ENCODE data around the gene GATB.
"Not testable (repeated sequence)": the region's sequence is repeated elsewhere in the genome, so short reads cannot be mapped to it uniquely, and the experiment has no call there.

The GATB gene

GRCh38 chr4:151736361-151736760 is 24.4 kb downstream of the GATB start:
- peaks cover 0 to 8% of the 10 kb centered on the region in 2 donors for H3K9me3 ChIP-seq (ENCODE audit: control insufficient read depth in 2 of 2, low read length in 2 of 2)
- H3K27ac ChIP-seq (ENCODE audit: low read length), result no peak overlapping the region
- no peak overlapping the region for H3K9ac ChIP-seq (ENCODE audit: low read length in 2 of 2)
- no peaks in the 10 kb centered on the region for H3K27me3 ChIP-seq (ENCODE audit: control insufficient read depth in 1 of 2, insufficient read depth in 2 of 2, low read length in 2 of 2)
- H3K36me3 ChIP-seq (ENCODE audit: control insufficient read depth in 2 of 2, insufficient read depth in 2 of 2, low read length in 2 of 2), result peaks cover 2 to 5% of the 10 kb centered on the region in 2 donors
- no peak overlapping the region for H3K4me3 ChIP-seq (ENCODE audit: low read length in 2 of 2)
- H3K4me1 ChIP-seq (ENCODE audit: control insufficient read depth, insufficient read depth, low read length), result no peaks in the 10 kb centered on the region

DNA sequence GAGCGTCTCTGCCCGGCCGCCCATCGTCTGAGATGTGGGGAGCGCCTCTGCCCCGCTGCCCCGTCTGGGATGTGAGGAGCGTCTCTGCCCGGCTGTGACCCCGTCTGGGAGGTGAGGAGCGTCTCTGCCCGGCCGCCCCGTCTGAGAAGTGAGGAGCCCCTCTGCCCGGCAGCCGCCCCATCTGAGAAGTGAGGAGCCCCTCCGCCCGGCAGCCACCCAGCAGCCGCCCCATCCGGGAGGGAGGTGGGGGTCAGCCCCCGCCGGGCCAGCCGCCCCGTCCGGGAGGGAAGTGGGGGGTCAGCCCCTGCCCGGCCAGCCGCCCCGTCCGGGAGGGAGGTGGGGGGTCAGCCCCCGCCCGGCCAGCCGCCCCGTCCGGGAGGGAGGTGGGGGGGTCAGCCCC is 29.1 kb downstream of the GATB start:
- H3K36me3 ChIP-seq (ENCODE audit: control insufficient read depth in 2 of 2, insufficient read depth in 2 of 2, low read length in 2 of 2); H3K27me3 ChIP-seq (ENCODE audit: control insufficient read depth in 1 of 2, insufficient read depth in 2 of 2, low read length in 2 of 2); H3K9ac ChIP-seq (ENCODE audit: low read length in 2 of 2); H3K4me1 ChIP-seq (ENCODE audit: control insufficient read depth, insufficient read depth, low read length); H3K4me3 ChIP-seq (ENCODE audit: low read length in 2 of 2); H3K9me3 ChIP-seq (ENCODE audit: control insufficient read depth in 2 of 2, low read length in 2 of 2); H3K27ac ChIP-seq (ENCODE audit: low read length): not testable (repeated sequence)

GRCh38 chr4:151729731-151730559 is 30.9 kb downstream of the GATB start:
- Histone ChIP-seq H3K9ac (ENCODE audit: low read length in 2 of 2) (no peak overlapping the region), H3K4me1 (ENCODE audit: control insufficient read depth, insufficient read depth, low read length) (no peaks in the 10 kb centered on the region), H3K27me3 (ENCODE audit: control insufficient read depth in 1 of 2, insufficient read depth in 2 of 2, low read length in 2 of 2) (no peaks in the 10 kb centered on the region), H3K4me3 (ENCODE audit: low read length in 2 of 2) (no peak overlapping the region), H3K27ac (ENCODE audit: low read length) (no peak overlapping the region), H3K36me3 (ENCODE audit: control insufficient read depth in 2 of 2, insufficient read depth in 2 of 2, low read length in 2 of 2) (no peaks in the 10 kb centered on the region), H3K9me3 (ENCODE audit: control insufficient read depth in 2 of 2, low read length in 2 of 2) (no peaks in the 10 kb centered on the region)

- H3K4me3 ChIP-seq (ENCODE audit: low read length in 2 of 2), result no peak overlapping the region
- no peaks in the 10 kb centered on the region for H3K9me3 ChIP-seq (ENCODE audit: control insufficient read depth in 2 of 2, low read length in 2 of 2)
- no peaks in the 10 kb centered on the region for H3K4me1 ChIP-seq (ENCODE audit: control insufficient read depth, insufficient read depth, low read length)
- no peak overlapping the region for H3K9ac ChIP-seq (ENCODE audit: low read length in 2 of 2)
- no peaks in the 10 kb centered on the region for H3K27me3 ChIP-seq (ENCODE audit: control insufficient read depth in 1 of 2, insufficient read depth in 2 of 2, low read length in 2 of 2)
- no peak overlapping the region for H3K27ac ChIP-seq (ENCODE audit: low read length)
- no peaks in the 10 kb centered on the region for H3K36me3 ChIP-seq (ENCODE audit: control insufficient read depth in 2 of 2, insufficient read depth in 2 of 2, low read length in 2 of 2)
Observed at GRCh38 chr4:151728679-151729078, 32.1 kb downstream of the GATB start.

DNA sequence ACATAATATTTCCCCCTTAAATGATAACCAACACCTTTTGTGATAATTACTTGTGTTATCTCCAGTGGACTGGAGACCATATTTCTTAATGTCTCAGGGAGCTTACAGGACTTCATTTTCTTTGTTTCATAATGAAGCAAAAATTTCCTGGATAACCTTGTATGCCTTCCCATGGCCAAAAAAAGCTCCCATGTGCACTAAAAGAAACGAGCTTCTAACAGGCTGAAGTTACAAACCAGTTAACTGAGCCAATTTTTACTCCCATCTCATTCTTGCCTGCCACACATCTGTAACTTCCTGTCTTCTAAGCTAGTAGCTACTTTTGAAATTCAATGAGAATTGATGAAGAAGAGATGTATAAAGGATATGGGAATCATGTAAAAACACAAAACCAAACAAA is 32.8 kb downstream of the GATB start:
- H3K9ac ChIP-seq (ENCODE audit: low read length in 2 of 2), result no peak overlapping the region
- no peaks in the 10 kb centered on the region for H3K4me1 ChIP-seq (ENCODE audit: control insufficient read depth, insufficient read depth, low read length)
- no peak overlapping the region for H3K27ac ChIP-seq (ENCODE audit: low read length)
- H3K27me3 ChIP-seq (ENCODE audit: control insufficient read depth in 1 of 2, insufficient read depth in 2 of 2, low read length in 2 of 2), result no peaks in the 10 kb centered on the region
- H3K36me3 ChIP-seq (ENCODE audit: control insufficient read depth in 2 of 2, insufficient read depth in 2 of 2, low read length in 2 of 2), result peaks cover 0 to 2% of the 10 kb centered on the region in 2 donors
- no peaks in the 10 kb centered on the region for H3K9me3 ChIP-seq (ENCODE audit: control insufficient read depth in 2 of 2, low read length in 2 of 2)
- H3K4me3 ChIP-seq (ENCODE audit: low read length in 2 of 2), result no peak overlapping the region

GRCh38 chr4:151727365-151727764 is 33.4 kb downstream of the GATB start:
- Histone ChIP-seq H3K27ac (ENCODE audit: low read length) (no peak overlapping the region), H3K4me3 (ENCODE audit: low read length in 2 of 2) (no peak overlapping the region), H3K9ac (ENCODE audit: low read length in 2 of 2) (no peak overlapping the region)

GRCh38 chr4:151725087-151725486 is 35.7 kb downstream of the GATB start:
- Histone ChIP-seq H3K4me3 (ENCODE audit: low read length in 2 of 2) (no peak overlapping the region), H3K27ac (ENCODE audit: low read length) (no peak overlapping the region), H3K36me3 (ENCODE audit: control insufficient read depth in 2 of 2, insufficient read depth in 2 of 2, low read length in 2 of 2) (peaks cover 0 to 7% of the 10 kb centered on the region in 2 donors), H3K9me3 (ENCODE audit: control insufficient read depth in 2 of 2, low read length in 2 of 2) (no peaks in the 10 kb centered on the region), H3K4me1 (ENCODE audit: control insufficient read depth, insufficient read depth, low read length) (no peaks in the 10 kb centered on the region), H3K9ac (ENCODE audit: low read length in 2 of 2) (no peak overlapping the region), H3K27me3 (ENCODE audit: control insufficient read depth in 1 of 2, insufficient read depth in 2 of 2, low read length in 2 of 2) (no peaks in the 10 kb centered on the region)

More at GRCh38 chr4:151727365-151727764, 33.4 kb downstream of the GATB start:
- H3K4me1 ChIP-seq (ENCODE audit: control insufficient read depth, insufficient read depth, low read length), result no peaks in the 10 kb centered on the region
- H3K9me3 ChIP-seq (ENCODE audit: control insufficient read depth in 2 of 2, low read length in 2 of 2), result no peaks in the 10 kb centered on the region
- no peaks in the 10 kb centered on the region for H3K27me3 ChIP-seq (ENCODE audit: control insufficient read depth in 1 of 2, insufficient read depth in 2 of 2, low read length in 2 of 2)
- H3K36me3 ChIP-seq (ENCODE audit: control insufficient read depth in 2 of 2, insufficient read depth in 2 of 2, low read length in 2 of 2), result peaks cover 0 to 6% of the 10 kb centered on the region in 2 donors

DNA sequence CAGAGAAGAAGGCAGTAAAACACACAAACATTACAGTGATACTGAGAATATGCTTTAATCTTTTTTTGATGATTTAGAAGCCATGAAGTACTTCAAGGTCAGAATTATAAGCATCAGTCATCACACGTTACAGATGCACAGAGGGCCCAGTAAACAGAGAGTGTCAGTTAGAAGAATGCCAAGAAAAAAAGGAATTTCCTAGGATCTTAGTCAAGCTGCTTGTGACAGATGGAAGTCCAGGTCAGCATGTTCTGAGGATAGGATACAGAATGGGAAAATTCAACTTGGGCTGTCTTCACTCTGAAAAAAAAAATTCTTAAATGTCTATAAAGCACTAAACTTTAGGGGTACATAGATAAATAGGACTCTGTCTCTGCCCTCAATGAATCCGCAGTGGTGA is 38.9 kb downstream of the GATB start:
- H3K4me3 ChIP-seq (ENCODE audit: low read length in 2 of 2), result no peak overlapping the region
- H3K4me1 ChIP-seq (ENCODE audit: control insufficient read depth, insufficient read depth, low read length), result no peaks in the 10 kb centered on the region
- peaks cover 4 to 10% of the 10 kb centered on the region in 2 donors for H3K36me3 ChIP-seq (ENCODE audit: control insufficient read depth in 2 of 2, insufficient read depth in 2 of 2, low read length in 2 of 2)
- no peaks in the 10 kb centered on the region for H3K9me3 ChIP-seq (ENCODE audit: control insufficient read depth in 2 of 2, low read length in 2 of 2)
- no peak overlapping the region for H3K27ac ChIP-seq (ENCODE audit: low read length)
- no peaks in the 10 kb centered on the region for H3K27me3 ChIP-seq (ENCODE audit: control insufficient read depth in 1 of 2, insufficient read depth in 2 of 2, low read length in 2 of 2)
- H3K9ac ChIP-seq (ENCODE audit: low read length in 2 of 2), result no peak overlapping the region

- peaks cover 7 to 12% of the 10 kb centered on the region in 2 donors for H3K36me3 ChIP-seq (ENCODE audit: control insufficient read depth in 2 of 2, insufficient read depth in 2 of 2, low read length in 2 of 2)
- H3K9me3 ChIP-seq (ENCODE audit: control insufficient read depth in 2 of 2, low read length in 2 of 2), result no peaks in the 10 kb centered on the region
- no peaks in the 10 kb centered on the region for H3K4me1 ChIP-seq (ENCODE audit: control insufficient read depth, insufficient read depth, low read length)
- no peak overlapping the region for H3K27ac ChIP-seq (ENCODE audit: low read length)
- H3K4me3 ChIP-seq (ENCODE audit: low read length in 2 of 2), result no peak overlapping the region
- H3K27me3 ChIP-seq (ENCODE audit: control insufficient read depth in 1 of 2, insufficient read depth in 2 of 2, low read length in 2 of 2), result no peaks in the 10 kb centered on the region
- no peak overlapping the region for H3K9ac ChIP-seq (ENCODE audit: low read length in 2 of 2)
Observed at GRCh38 chr4:151721466-151721865, 39.3 kb downstream of the GATB start.

- no peak overlapping the region for H3K27ac ChIP-seq (ENCODE audit: low read length)
- no peaks in the 10 kb centered on the region for H3K4me1 ChIP-seq (ENCODE audit: control insufficient read depth, insufficient read depth, low read length)
Observed at GRCh38 chr4:151719956-151720334, 40.9 kb downstream of the GATB start.

More at GRCh38 chr4:151719956-151720334, 40.9 kb downstream of the GATB start:
- H3K9ac ChIP-seq (ENCODE audit: low read length in 2 of 2), result no peak overlapping the region
- H3K9me3 ChIP-seq (ENCODE audit: control insufficient read depth in 2 of 2, low read length in 2 of 2), result no peaks in the 10 kb centered on the region
- H3K27me3 ChIP-seq (ENCODE audit: control insufficient read depth in 1 of 2, insufficient read depth in 2 of 2, low read length in 2 of 2), result no peaks in the 10 kb centered on the region
- H3K36me3 ChIP-seq (ENCODE audit: control insufficient read depth in 2 of 2, insufficient read depth in 2 of 2, low read length in 2 of 2), result peaks cover 11 to 12% of the 10 kb centered on the region in 2 donors
- no peak overlapping the region for H3K4me3 ChIP-seq (ENCODE audit: low read length in 2 of 2)

Data from stomach smooth muscle (tissue), 2 donors.